ENCODE results near the gene UGT2A2.
"Not testable (repeated sequence)": the region's sequence is repeated elsewhere in the genome, so short reads cannot be mapped to it uniquely, and the experiment has no call there.

Gene UGT2A2

DNA sequence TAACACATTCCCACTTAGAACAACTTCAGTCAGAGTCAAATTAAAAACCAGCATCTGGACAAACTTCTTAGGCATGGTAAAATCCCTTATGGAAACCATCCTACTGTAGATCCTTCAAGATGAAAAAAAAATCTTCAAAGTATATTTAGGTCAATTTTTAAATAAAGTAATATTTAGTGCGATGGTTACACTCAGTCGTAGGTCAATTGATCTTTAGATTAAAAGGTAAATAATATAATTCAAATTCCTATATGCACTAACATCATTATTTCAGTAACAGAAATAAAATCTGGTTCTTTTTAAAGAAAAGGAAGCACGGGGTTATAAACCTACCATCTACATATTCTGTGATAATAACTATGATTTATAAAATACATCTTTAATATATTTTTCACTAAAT is at the start of gene UGT2A2:
Gene UGT2A2 (minus strand): TSS at position 101 of the 400 bp plus-strand sequence. CDS start 2 bp downstream, at position 99.
- no peak for DNase-seq

- no peak for DNase-seq
Measured at GRCh38 chr4:69684804-69685203, 45.4 kb upstream of the UGT2A2 start.

DNA sequence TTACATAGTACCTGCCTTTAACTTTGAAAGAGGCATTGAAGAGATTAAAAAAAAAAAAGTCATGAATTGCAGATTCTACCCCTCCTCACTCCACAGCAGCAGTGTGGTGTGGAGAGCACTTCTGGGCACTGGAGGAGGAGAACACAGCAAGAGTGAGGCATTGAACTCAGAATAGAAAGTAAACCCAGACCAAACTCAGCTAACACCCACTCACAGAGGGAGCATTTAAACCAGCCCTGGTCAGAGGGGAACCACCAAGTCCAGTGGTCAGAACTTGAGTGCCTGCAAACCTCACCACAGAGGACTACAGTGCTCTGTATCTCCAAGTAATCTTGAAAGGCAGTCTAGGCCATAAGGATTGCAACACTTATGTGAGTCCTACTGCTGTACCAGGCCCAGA is 29.2 kb upstream of the UGT2A2 start:
- DNase-seq = no peak

DNA sequence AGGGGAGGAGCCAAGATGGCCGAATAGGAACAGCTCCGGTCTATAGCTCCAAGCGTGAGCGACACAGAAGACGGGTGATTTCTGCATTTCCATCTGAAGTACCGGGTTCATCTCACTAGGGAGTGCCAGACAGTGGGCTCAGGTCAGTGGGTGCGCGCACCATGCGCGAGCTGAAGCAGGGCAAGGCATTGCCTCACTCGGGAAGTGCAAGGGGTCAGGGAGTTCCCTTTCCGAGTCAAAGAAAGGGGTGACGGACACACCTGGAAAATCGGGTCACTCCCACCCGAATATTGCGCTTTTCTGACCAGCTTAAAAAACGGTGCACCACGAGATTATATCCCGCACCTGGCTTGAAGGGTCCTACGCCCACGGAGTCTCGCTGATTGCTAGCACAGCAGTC is 24.6 kb upstream of the UGT2A2 start:
- not testable (repeated sequence) for DNase-seq

DNA sequence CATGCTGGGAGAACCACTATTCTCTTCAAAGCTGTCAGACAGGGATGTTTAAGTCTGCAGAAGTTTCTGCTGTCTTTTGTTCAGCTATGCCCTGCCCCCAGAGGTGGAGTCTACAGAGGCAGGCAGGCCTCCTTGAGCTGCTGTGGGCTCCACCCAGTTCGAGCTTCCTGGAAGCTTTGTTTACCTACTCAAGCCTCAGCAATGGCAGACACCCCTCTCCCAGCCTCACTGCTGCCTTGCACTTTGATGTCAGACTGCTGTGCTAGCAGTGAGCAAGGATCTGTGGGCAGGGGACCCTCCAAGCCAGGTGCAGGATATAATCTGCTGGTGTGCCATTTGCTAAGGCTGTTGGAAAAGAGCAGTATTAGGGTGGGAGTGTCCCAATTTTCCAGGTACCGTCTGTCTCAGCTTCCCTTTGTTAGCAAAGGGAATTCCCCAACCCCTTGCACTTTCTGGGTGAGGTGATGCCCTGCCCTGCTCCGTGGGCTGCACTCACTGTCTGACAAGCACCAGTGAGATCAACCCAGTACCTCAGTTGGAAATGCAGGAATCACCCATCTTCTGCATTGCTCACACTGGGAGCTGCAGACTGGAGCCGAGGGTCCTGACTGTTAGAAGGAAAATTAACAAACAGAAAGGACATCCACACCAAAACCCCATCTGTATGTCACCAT is 21.8 kb upstream of the UGT2A2 start:
- DNase-seq = not testable (repeated sequence)

GRCh38 chr4:69658133-69658532 is 18.7 kb upstream of the UGT2A2 start:
- DNase-seq = no peak

DNA sequence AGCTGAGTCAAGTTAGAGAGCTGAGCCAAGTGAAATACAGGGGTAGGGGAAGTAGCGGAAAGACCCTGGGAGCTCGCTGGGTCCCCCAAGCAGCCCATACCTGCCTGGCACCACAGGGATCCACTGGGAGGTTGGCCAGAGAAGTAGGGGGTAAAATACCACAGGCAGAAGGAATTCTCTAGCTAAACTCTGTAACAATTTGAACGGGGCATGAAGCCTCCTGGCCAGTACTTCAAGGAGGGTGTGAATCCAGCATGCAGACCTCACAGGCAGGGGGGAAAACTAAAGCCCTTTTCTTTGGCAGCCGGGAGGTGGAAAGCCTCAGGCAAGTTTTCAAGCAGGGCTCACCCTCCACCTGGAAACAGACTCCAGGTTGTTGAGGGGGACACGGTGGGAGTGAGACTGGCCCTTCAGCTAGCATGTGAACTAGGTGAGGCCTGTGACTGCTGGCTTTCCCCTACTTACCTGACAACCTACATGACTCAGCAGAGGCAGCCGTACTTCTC is 17.3 kb upstream of the UGT2A2 start:
- DNase-seq = no peak

- DNase-seq = no peak
Measured at GRCh38 chr4:69653147-69653546, 13.7 kb upstream of the UGT2A2 start, which contains the start of gene UGT2A1. UGT2A1 (minus strand) TSS chr4:69653247; CDS start chr4:69647644, 5,603 bp downstream.

- DNase-seq = no peak
Measured at GRCh38 chr4:69650872-69651271, 11.4 kb upstream of the UGT2A2 start.

DNA sequence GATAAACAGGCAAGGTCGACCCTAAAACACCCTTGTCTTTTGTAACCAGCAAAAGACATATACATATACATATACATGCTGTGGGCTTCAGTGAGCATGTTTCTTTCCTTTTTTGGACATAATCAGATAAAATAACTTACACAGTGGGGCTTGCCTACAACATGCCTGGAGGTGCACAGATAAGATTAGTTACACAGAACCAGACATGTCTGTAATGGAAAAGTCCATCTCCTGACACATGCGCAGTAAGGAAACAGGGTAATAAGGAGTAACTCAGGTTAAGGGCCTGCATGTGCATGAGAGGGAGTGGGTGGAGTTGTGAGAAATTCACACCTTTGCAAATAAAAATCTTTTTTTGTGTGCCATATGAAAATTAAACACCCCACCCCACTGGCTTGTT is 10.2 kb upstream of the UGT2A2 start:
- no peak for DNase-seq

DNA sequence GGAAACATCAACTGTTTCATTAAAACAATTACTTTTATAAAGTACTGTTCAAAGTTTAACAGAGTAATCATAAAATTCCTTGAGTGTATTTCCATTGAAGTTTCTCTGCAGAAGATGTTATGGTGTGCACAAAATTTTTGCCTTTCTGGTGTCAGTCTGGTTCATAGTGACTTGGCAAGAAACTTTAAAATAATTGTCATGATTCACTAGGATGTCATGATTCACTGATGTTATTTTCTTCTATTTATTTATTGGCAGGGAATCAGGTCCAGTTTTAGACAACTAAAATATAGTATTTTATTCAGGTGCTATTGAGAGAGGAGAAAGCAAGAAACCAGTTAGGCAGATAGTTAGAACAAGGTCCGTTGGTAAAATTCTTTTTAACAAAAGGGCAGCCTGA is 9.8 kb upstream of the UGT2A2 start:
- DNase-seq = no peak

- DNase-seq = no peak
Measured at GRCh38 chr4:69642961-69643360, 3.5 kb upstream of the UGT2A2 start.

DNA sequence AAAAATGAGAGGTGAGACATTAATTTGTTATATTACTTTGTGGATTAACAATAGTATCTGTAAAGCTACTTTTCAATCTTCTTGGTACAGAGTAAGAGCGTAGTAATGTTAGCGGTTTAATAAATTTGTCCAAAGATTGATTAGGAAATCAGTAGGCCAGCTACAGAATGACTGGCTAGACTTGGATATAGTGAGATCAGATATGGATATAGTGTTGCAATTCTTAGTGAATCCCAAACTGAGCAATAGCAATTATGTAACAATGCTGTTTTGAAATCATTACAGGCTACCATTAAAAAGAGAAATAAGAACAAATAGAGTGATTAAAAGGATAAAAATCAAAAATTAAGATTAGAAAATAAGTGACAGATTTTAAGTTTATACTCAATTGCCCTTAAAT is 847 bp upstream of the UGT2A2 start:
- no peak for DNase-seq

DNA sequence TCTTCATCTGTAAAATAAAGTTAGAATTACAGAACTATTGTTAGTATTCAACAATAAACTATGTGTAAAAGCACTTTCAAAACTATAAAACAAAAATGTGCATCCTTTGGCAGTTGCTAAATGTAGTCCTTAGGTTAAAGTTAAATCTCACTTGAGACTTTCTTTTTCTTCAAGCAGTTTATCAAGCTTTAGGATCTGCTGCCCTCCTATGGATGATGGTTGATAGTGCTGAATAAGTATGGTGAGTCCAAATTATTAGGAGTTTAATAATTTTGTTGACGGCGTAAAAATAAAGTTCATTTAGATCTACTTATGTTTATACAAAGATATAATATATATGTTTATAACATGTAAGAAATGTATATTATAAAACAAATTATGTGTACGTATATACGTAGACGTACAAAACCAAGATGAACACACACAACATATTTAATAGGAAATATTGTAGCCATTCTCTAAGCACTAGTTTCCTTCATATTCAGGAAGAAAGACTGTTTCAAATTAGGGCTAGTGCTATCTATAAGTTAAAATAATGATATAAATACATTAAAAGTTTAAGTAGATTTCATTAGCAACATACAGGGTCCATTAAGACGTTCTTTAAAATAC is 22.3 kb downstream of the UGT2A2 start:
- peak in 1 of 2 experiments; percentile 8 for DNase-seq

DNA sequence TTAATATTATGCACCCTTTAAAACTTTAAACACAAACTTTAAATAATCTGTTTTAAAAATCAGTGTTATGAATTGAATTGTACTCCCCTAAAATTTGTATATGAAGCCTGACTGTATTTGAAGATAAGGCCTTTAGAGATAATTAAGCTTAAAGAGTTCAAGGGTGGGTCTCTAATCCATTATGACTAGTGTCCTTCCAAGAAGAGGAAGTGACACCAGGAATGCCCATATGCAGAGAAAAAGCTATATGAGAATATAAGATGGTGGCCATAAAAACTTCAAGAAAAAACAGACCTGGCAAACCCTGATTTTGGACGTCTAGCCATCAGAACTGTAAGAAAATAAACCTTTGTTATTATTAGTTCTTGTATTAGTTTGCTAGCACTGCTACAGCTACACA is 29.0 kb downstream of the UGT2A2 start:
- no peak for DNase-seq

GRCh38 chr4:69601065-69601464 is 38.4 kb downstream of the UGT2A2 start:
- no peak for DNase-seq

DNA sequence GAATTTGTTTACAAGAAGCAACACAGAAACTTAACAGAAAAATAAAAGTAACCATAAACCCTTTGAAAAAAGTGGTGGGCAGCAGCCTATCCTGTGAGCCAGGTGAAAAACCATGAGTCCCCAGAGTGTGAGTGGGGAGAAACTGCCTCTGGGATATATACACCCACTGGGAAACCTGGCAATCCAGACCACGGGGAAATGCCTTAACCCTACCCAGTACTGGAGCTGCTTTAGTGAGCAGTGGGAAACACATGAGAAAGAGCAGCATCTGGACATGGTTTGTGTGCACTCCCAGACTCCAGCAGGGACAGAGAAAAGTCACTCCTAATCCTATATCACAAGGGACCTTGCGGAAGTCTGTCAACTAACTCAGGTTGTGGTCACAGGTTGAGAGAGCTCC is 39.4 kb downstream of the UGT2A2 start:
- DNase-seq = no peak

- DNase-seq = no peak
Measured at GRCh38 chr4:69594382-69594781, 45.1 kb downstream of the UGT2A2 start.

GRCh38 chr4:69591364-69591763 is 48.1 kb downstream of the UGT2A2 start:
- no peak for DNase-seq

DNA sequence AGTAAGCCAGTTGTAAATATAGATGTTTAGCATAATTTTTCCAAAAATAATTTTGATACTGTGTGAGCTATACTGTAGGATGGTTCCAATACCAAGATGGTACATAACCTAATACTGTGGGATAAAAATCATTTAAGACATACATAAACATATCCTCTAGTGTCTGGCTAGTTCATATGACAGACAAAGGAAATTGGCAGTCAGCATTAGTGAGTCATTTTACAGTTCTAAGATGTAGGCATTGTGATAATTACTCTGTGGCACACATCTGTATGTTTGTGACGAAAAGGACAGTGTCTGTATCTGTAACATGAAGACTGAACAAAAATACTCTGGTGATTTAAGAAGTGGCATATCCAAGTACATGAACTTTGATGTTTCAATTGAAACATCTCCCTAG is 49.6 kb downstream of the UGT2A2 start:
- no peak for DNase-seq

DNA sequence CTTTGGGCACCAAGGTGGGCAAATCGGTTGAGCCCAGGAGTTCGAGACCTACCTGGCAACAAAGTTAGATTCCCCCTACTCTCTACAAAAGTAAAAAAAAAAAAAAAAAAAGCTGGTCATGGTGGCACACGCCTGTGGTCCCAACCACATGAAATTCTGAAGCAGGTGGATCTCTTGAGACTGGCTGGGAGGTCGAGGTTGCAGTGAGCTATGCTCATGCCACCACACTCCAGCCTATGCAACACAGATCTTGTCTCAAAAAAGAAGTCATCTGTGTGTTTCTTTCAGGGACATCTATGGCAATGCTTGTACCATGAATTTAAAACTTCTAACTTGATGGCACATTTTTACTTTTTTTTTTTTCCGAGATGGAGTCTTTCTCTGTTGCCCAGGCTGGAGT is 55.3 kb downstream of the UGT2A2 start:
- no peak for DNase-seq

- DNase-seq = no peak
Measured at GRCh38 chr4:69583543-69583942, 55.9 kb downstream of the UGT2A2 start.

- DNase-seq = no peak
Measured at GRCh38 chr4:69577245-69577644, 62.2 kb downstream of the UGT2A2 start.

GRCh38 chr4:69576251-69576877 is 63.1 kb downstream of the UGT2A2 start:
- no peak for DNase-seq
